HG03064 (cell line): ENCODE data around the gene DDX3X.

Experiments
- ATAC-seq: cut with Tn5 transposase; IDR thresholded peaks from one replicate; pipeline ENCODE4 v1.9.1; 2021; ENCODE audit warnings: low read depth; ENCODE audit not compliant: unreplicated experiment

Gene DDX3X

GRCh38 chrX:41326431-41326830, 7.5 kb upstream of the DDX3X start:
- ATAC-seq, result no peak

- ATAC-seq, result no peak
These were observed 6.6 kb upstream of the DDX3X start for GRCh38 chrX:41327341-41327740.

GRCh38 chrX:41329101-41329500, 4.9 kb upstream of the DDX3X start:
- no peak for ATAC-seq

GRCh38 chrX:41332005-41332404, 2.0 kb upstream of the DDX3X start:
- no peak for ATAC-seq

- peak; percentile 12 for ATAC-seq
These were observed 1.5 kb upstream of the DDX3X start for GRCh38 chrX:41332408-41333002.

- peak; percentile 41 for ATAC-seq
These were observed 789 bp upstream of the DDX3X start for GRCh38 chrX:41333003-41333743.

GRCh38 chrX:41334363-41335197, 618 bp downstream of the DDX3X start:
- ATAC-seq, result peak; percentile 19

GRCh38 chrX:41335198-41335957, 1.4 kb downstream of the DDX3X start:
- no peak for ATAC-seq

GRCh38 chrX:41335958-41336331, 2.0 kb downstream of the DDX3X start:
- ATAC-seq, result no peak

GRCh38 chrX:41336447-41336846, 2.5 kb downstream of the DDX3X start:
- ATAC-seq, result no peak

GRCh38 chrX:41337140-41337539, 3.2 kb downstream of the DDX3X start:
- ATAC-seq, result no peak

- ATAC-seq, result no peak
These were observed 4.5 kb downstream of the DDX3X start for GRCh38 chrX:41338436-41338835.

- ATAC-seq, result no peak
These were observed 5.2 kb downstream of the DDX3X start for GRCh38 chrX:41339148-41339547.

- no peak for ATAC-seq
These were observed 10.1 kb downstream of the DDX3X start for GRCh38 chrX:41344053-41344452.

GRCh38 chrX:41347186-41347585, 13.2 kb downstream of the DDX3X start:
- ATAC-seq, result no peak

- no peak for ATAC-seq
These were observed 14.6 kb downstream of the DDX3X start for GRCh38 chrX:41348551-41348950.

- ATAC-seq, result no peak
These were observed 16.4 kb downstream of the DDX3X start for GRCh38 chrX:41350150-41350975.

GRCh38 chrX:41350976-41351569, 17.1 kb downstream of the DDX3X start:
- ATAC-seq, result no peak

GRCh38 chrX:41351923-41352322, 18.0 kb downstream of the DDX3X start:
- ATAC-seq, result no peak
